Trophoblast cell (in vitro differentiated cells and primary cell): ENCODE data around the gene ADAMTS9.

Experiments used
- DNase-seq, 2 donors: peaks; one replicate each; pipeline ENCODE4 v3.0.0-alpha.2; 2016
- H2AFZ ChIP-seq: 2 replicates; pipeline ENCODE4 v1.6.1; 2013; ENCODE audit warnings: low read length, moderate library complexity, mild to moderate bottlenecking; ENCODE audit not compliant: insufficient read depth, poor library complexity
- H2AK5ac ChIP-seq: 2 replicates; pipeline ENCODE4 v1.6.1; 2013; ENCODE audit warnings: mild to moderate bottlenecking, low read length
- H2BK120ac ChIP-seq: 2 replicates; pipeline ENCODE4 v1.6.1; 2013; ENCODE audit warnings: low read length, mild to moderate bottlenecking, moderate library complexity; ENCODE audit not compliant: insufficient read depth, poor library complexity
- H2BK12ac ChIP-seq: 2 replicates; pipeline ENCODE4 v1.6.1; 2013; ENCODE audit warnings: mild to moderate bottlenecking, low read length, moderate library complexity
- H2BK5ac ChIP-seq: 2 replicates; pipeline ENCODE4 v1.6.1; 2013; ENCODE audit warnings: low read length, low read depth, moderate library complexity, mild to moderate bottlenecking; ENCODE audit not compliant: poor library complexity
- H3K14ac ChIP-seq: 2 replicates; pipeline ENCODE4 v1.6.1; 2013; ENCODE audit warnings: mild to moderate bottlenecking, low read length
- H3K18ac ChIP-seq: 2 replicates; pipeline ENCODE4 v1.6.1; 2013; ENCODE audit warnings: mild to moderate bottlenecking, low read length
- H3K23ac ChIP-seq: 2 replicates; pipeline ENCODE4 v1.6.1; 2013; ENCODE audit warnings: low read length
- H3K27ac ChIP-seq: 2 replicates; pipeline ENCODE4 v1.5.1; 2013; ENCODE audit warnings: low read depth, mild to moderate bottlenecking, inconsistent platforms, low read length, moderate library complexity
- H3K27me3 ChIP-seq: 2 replicates; pipeline ENCODE4 v1.6.1; 2013; ENCODE audit warnings: inconsistent platforms, mild to moderate bottlenecking, low read length, moderate library complexity; ENCODE audit not compliant: insufficient read depth
- H3K36me3 ChIP-seq, 2 experiments: 1 replicate in 1 of 2; 2 replicates in 1 of 2; pipeline ENCODE4 v1.6.1; 2013; ENCODE audit warnings: low read length in 2 of 2, mild to moderate bottlenecking in 2 of 2, moderate library complexity in 1 of 2; ENCODE audit not compliant: insufficient read depth in 2 of 2, control insufficient read depth in 1 of 2
- H3K4ac ChIP-seq: 2 replicates; pipeline ENCODE4 v1.6.1; 2013; ENCODE audit warnings: low read depth, mild to moderate bottlenecking, low read length, moderate library complexity
- H3K4me1 ChIP-seq, 2 experiments: 1 replicate in 1 of 2; 2 replicates in 1 of 2; pipeline ENCODE4 v1.6.1; 2013; ENCODE audit warnings: low read length in 2 of 2, mild to moderate bottlenecking in 2 of 2, moderate library complexity in 1 of 2; ENCODE audit not compliant: insufficient read depth in 2 of 2, control insufficient read depth in 1 of 2
- H3K4me2 ChIP-seq: 2 replicates; pipeline ENCODE4 v1.6.1; 2013; ENCODE audit warnings: inconsistent platforms, mild to moderate bottlenecking, low read length, moderate library complexity
- H3K4me3 ChIP-seq: 2 replicates; pipeline ENCODE4 v1.5.1; 2013; ENCODE audit warnings: mild to moderate bottlenecking, low read depth, low read length, inconsistent platforms
- H3K79me1 ChIP-seq: one replicate; pipeline ENCODE4 v1.6.1; 2013; ENCODE audit warnings: low read length
- H3K79me2 ChIP-seq: 2 replicates; pipeline ENCODE4 v1.6.1; 2013; ENCODE audit warnings: low read length, mild to moderate bottlenecking; ENCODE audit not compliant: control insufficient read depth, insufficient read depth, poor library complexity
- H3K9ac ChIP-seq: 2 replicates; pipeline ENCODE4 v1.6.1; 2013; ENCODE audit warnings: mild to moderate bottlenecking, low read length
- H3K9me3 ChIP-seq: 2 replicates; pipeline ENCODE4 v1.6.1; 2013; ENCODE audit warnings: low read depth, mild to moderate bottlenecking, control low read depth, inconsistent platforms, low read length; ENCODE audit not compliant: insufficient read depth
- H4K12ac ChIP-seq: 2 replicates; pipeline ENCODE4 v1.6.1; 2013; ENCODE audit warnings: low read depth, mild to moderate bottlenecking, low read length, moderate library complexity
- H4K8ac ChIP-seq: 2 replicates; pipeline ENCODE4 v1.6.1; 2013; ENCODE audit warnings: low read depth, mild to moderate bottlenecking, low read length, moderate library complexity
- H4K91ac ChIP-seq: one replicate; pipeline ENCODE4 v1.6.1; 2013; ENCODE audit warnings: low read depth, mild to moderate bottlenecking, low read length, moderate library complexity
- WGBS: extraction: QIAGEN DNeasy Blood & Tissue Kit; methylation state at CpG from one replicate; pipeline ENCODE4 v1.1.7; 2013; ENCODE audit warnings: missing lambda C conversion rate; ENCODE audit not compliant: insufficient read length, insufficient coverage; ENCODE audit errors: extremely low coverage; 5-methylcytosine and 5-hydroxymethylcytosine counted together

The ADAMTS9 gene

DNA sequence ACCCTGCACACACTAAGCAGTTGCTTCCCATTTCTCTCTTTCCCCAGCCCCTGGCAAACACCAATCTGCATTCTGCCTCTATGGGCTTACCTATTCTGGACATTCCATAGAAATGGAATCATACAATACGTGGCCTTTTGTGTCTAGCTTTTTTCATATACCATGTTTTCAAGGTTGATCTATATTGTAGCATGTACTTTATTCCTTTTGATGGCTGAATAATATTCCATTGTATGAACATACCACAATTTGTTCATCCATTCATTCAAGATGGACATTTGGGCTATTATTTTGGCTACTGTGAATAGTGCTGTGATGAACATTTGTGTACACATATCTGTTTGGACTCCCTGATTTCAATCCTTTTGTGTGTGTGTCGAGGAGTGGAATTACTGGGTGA, 18.1 kb upstream of the ADAMTS9 start:
- no peak overlapping the region for H2BK12ac ChIP-seq
- H3K23ac ChIP-seq, result no peak overlapping the region
- no CpG with 5 or more reads among the region's 2 CpGs for WGBS

DNA sequence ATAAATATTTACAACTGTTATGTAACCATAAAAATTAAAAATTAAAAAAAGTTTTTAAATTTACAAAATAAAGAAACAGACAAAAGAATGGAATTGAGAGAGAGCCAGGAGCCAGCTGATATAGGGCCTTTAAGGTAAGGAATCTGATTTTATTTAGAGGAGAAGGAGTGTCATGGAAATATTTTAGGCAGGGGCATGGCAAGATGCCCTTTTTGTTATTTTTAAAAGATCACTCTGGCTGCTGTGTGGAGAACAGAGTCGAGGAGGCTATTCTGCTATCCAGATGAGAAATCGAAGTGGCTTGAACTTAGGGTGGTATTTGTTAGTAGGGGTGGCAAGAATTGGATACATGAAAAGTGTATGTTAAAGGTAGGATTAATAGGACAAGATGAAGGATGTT, 9.1 kb upstream of the ADAMTS9 start:
- H3K4me1 ChIP-seq, result peaks cover 0 to 3% of the 10 kb centered on the region in 2 experiments
- H3K27me3 ChIP-seq, result no peaks in the 10 kb centered on the region
- WGBS, result no CpG with 5 or more reads among the region's 2 CpGs
- H3K79me1 ChIP-seq, result no peaks in the 10 kb centered on the region
- H4K12ac ChIP-seq, result no peak overlapping the region
- H2BK120ac ChIP-seq, result no peak overlapping the region
- H3K79me2 ChIP-seq, result no peaks in the 10 kb centered on the region
- no peak overlapping the region for H2BK5ac ChIP-seq
- no peak overlapping the region for H3K27ac ChIP-seq
- no peak overlapping the region for H3K9ac ChIP-seq
- no peak overlapping the region for H3K4me3 ChIP-seq
- H2AFZ ChIP-seq, result no peak overlapping the region
- H2AK5ac ChIP-seq, result no peak overlapping the region
- H3K18ac ChIP-seq, result no peak overlapping the region
- DNase-seq, result no peak
- no peak overlapping the region for H3K23ac ChIP-seq
- H3K14ac ChIP-seq, result no peak overlapping the region
- H3K36me3 ChIP-seq, result no peaks in the 10 kb centered on the region
- H2BK12ac ChIP-seq, result no peak overlapping the region
- no peaks in the 10 kb centered on the region for H3K9me3 ChIP-seq
- H3K4me2 ChIP-seq, result no peak overlapping the region
- H4K8ac ChIP-seq, result no peak overlapping the region
- no peak overlapping the region for H4K91ac ChIP-seq
- H3K4ac ChIP-seq, result no peak overlapping the region

More for the DNA sequence above, 18.1 kb upstream of the ADAMTS9 start:
- Histone ChIP-seq H3K4ac (no peak overlapping the region), H4K91ac (no peak overlapping the region), H3K18ac (no peak overlapping the region), H4K12ac (no peak overlapping the region), H3K14ac (no peak overlapping the region), H3K79me2 (no peaks in the 10 kb centered on the region), H3K4me3 (no peak overlapping the region), H3K9ac (no peak overlapping the region), H2AK5ac (no peak overlapping the region), H2BK5ac (no peak overlapping the region), H2AFZ (no peak overlapping the region), H3K36me3 (no peaks in the 10 kb centered on the region), H3K4me1 (no peaks in the 10 kb centered on the region), H3K4me2 (no peak overlapping the region), H3K9me3 (no peaks in the 10 kb centered on the region), H3K27ac (no peak overlapping the region), H3K79me1 (no peaks in the 10 kb centered on the region), H2BK120ac (no peak overlapping the region), H3K27me3 (no peaks in the 10 kb centered on the region), H4K8ac (no peak overlapping the region)
- DNase-seq, result no peak

DNA sequence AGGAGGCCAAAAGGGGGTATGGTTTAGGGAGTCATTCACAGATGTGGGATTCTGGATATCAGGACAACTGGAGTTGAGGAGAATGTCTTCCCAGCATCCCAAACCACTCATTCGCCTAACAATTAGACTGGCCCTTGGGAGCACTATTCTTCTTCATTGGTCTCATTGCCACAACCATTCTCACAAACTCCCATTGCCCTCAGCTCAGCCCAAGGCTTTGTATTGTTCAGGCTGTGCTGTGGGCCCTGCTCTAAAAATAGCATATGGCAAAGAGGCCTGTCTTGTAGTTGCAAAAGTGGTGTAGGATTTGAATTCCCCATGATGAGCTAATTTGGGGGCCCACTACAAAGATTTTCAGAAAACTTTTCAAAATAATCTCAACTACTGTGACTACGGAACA, 6.3 kb upstream of the ADAMTS9 start:
- no peak overlapping the region for H4K12ac ChIP-seq
- H3K4ac ChIP-seq, result no peak overlapping the region
- H3K4me1 ChIP-seq, result peaks cover 0 to 7% of the 10 kb centered on the region in 2 experiments
- H2BK12ac ChIP-seq, result no peak overlapping the region
- H3K27ac ChIP-seq, result no peak overlapping the region
- H3K9me3 ChIP-seq, result no peaks in the 10 kb centered on the region
- no peak overlapping the region for H2AFZ ChIP-seq
- H3K23ac ChIP-seq, result no peak overlapping the region
- DNase-seq, result no peak
- no peak overlapping the region for H2AK5ac ChIP-seq
- H2BK120ac ChIP-seq, result no peak overlapping the region
- H3K4me3 ChIP-seq, result no peak overlapping the region
- H2BK5ac ChIP-seq, result no peak overlapping the region
- H4K91ac ChIP-seq, result no peak overlapping the region
- no peaks in the 10 kb centered on the region for H3K27me3 ChIP-seq
- H4K8ac ChIP-seq, result no peak overlapping the region
- no peak overlapping the region for H3K18ac ChIP-seq
- no peaks in the 10 kb centered on the region for H3K79me1 ChIP-seq
- no peaks in the 10 kb centered on the region for H3K79me2 ChIP-seq
- H3K14ac ChIP-seq, result no peak overlapping the region
- H3K36me3 ChIP-seq, result no peaks in the 10 kb centered on the region
- no peak overlapping the region for H3K9ac ChIP-seq
- no peak overlapping the region for H3K4me2 ChIP-seq
- WGBS, result no CpG with 5 or more reads among the region's 2 CpGs

DNA sequence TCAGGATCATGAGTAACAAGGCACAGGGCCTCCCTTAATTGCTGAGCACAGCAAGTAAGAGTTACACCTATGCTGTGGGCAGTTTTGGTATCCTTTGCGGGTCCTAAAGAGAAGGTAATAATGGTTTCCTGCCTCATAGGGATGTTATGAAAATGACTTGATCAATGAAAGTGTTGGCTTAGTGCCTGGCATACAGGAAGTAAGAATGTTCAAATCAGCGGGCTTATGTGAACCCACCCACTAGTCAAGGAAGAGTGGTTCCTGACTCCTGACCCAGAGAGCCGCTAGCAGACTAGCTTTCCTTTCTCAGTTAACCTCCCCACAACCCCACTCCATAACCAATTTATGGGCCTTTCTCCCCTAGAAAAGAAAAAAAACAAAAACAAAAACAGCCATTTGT, 5.2 kb upstream of the ADAMTS9 start:
- H3K4ac ChIP-seq, result no peak overlapping the region
- no peak overlapping the region for H2AFZ ChIP-seq
- no peak overlapping the region for H3K14ac ChIP-seq
- no peak overlapping the region for H2BK5ac ChIP-seq
- no peak overlapping the region for H4K12ac ChIP-seq
- WGBS, result no CpG with 5 or more reads among the region's 3 CpGs
- H2BK120ac ChIP-seq, result no peak overlapping the region
- no peak for DNase-seq
- H3K27me3 ChIP-seq, result no peaks in the 10 kb centered on the region
- no peak overlapping the region for H4K91ac ChIP-seq
- no peak overlapping the region for H3K18ac ChIP-seq
- H3K4me1 ChIP-seq, result peaks cover 0 to 7% of the 10 kb centered on the region in 2 experiments
- no peak overlapping the region for H2AK5ac ChIP-seq
- H3K79me2 ChIP-seq, result peaks cover 2% of the 10 kb centered on the region
- peaks cover 7% of the 10 kb centered on the region for H3K79me1 ChIP-seq
- H4K8ac ChIP-seq, result no peak overlapping the region
- H3K36me3 ChIP-seq, result no peaks in the 10 kb centered on the region
- H3K9me3 ChIP-seq, result no peaks in the 10 kb centered on the region
- H3K27ac ChIP-seq, result no peak overlapping the region
- H3K4me2 ChIP-seq, result no peak overlapping the region
- H2BK12ac ChIP-seq, result no peak overlapping the region
- H3K4me3 ChIP-seq, result no peak overlapping the region
- H3K9ac ChIP-seq, result no peak overlapping the region
- no peak overlapping the region for H3K23ac ChIP-seq
